ENCODE measurements around the gene GAS7.

DNA sequence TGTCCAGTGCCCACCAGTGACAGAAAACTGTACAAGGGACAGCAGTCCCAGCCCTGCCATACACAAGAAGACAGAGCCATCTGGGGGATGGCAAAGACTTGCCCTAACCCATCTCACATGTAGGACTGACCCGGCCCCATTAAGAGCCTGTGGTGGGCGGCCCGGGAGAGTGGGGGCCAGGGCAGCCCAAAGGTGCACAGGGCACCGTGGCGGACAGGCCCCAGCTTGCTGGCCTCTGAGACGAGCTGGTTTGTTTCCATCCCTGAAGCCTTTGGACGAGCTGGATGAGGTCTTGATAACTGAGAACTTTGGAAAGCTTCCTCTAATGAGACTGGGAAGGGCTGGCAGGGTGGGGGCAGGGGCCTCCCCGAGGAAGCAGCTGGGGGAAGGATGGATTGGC lies 282.3 kb downstream of the GAS7 start:
- no peak for TF ChIP-seq POLR2A (IDR thresholded peaks at IDR 0.05)
- TF ChIP-seq CTCF (IDR thresholded peaks at IDR 0.05), result no peak
